RWPE1 (cell line): ENCODE results near the gene SLC25A21.

Experiments
- CTCF ChIA-PET: fragments of 350-600 bp; sonication (Branson Sonifier 250); formaldehyde crosslinking; extraction: SDS; loops from one replicate; lab custom pipeline; 2021; lab: Yijun Ruan, JAX
- POLR2A ChIA-PET: fragments of 400-600 bp; formaldehyde crosslinking; extraction: SDS; loops from one replicate; lab custom pipeline; 2020; ENCODE audit warnings: antibody characterized with exemption; ENCODE audit not compliant: low non-redundant PET; lab: Yijun Ruan, JAX
- DNase-seq: peaks from one replicate; pipeline ENCODE4 v3.0.0; 2012; ENCODE audit warnings: low spot score
- H3K27ac ChIP-seq: fragments of 450-650 bp; 2 replicates; pipeline ENCODE4 v1.5.1; 2017
- CTCF ChIP-seq: fragments of 450-650 bp; conservative IDR thresholded peaks from 2 replicates; pipeline ENCODE4 v1.5.1; 2017; ENCODE audit warnings: low read depth, mild to moderate bottlenecking

SLC25A21 gene

GRCh38 chr14:37088356-37089215 is 83.8 kb downstream of the SLC25A21 start:
- TF ChIP-seq CTCF: no peak
- POLR2A ChIA-PET: no interaction called here
- CTCF ChIA-PET: no interaction called here
- no peak for DNase-seq
- no peak overlapping the region for H3K27ac ChIP-seq

GRCh38 chr14:37087520-37087919 is 84.9 kb downstream of the SLC25A21 start:
- ChIA-PET POLR2A (no interaction called here), CTCF (no interaction called here)
- no peak for DNase-seq
- no peak overlapping the region for H3K27ac ChIP-seq
- TF ChIP-seq CTCF: no peak

DNA sequence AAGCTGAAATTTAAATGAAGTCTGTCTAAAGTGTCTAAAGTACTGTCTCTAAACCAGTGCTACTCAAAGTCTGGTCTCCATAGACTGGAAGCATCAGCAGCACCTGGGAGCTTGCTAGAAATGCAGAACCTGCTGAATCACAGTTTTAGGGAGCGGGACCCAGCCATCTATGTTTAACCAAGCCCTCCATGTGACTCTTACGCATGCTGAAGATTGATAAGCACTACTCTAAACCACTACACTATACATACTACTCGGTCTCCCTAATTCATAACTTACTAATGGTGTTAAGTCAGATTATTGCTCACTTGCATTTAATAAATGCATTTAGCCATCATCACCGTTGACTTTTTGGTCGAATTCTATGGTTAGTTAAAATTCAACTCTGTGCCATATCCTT is 88.8 kb downstream of the SLC25A21 start:
- no peak for DNase-seq
- CTCF ChIA-PET: no interaction called here
- H3K27ac ChIP-seq: no peak overlapping the region
- TF ChIP-seq CTCF: no peak
- POLR2A ChIA-PET: no interaction called here

DNA sequence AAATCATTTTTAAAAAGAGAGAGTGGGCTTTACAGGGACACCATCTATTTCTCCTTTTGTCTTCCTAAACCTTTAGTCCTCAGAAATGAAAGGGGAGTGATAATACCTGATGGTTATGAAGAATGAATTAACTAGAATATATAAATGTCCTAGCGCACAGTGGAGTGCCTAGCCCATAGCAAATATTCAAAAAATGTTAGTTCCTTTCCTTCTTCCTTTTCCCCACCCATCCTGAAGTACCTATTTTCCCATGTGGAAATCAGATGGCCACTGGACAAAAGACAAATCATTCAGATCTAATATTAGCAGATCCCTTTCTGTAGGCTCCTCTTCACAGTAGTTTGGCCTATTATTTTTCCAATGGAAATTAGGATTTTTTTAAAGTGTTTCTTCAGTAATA is 90.0 kb downstream of the SLC25A21 start:
- ChIA-PET CTCF (no interaction called here), POLR2A (no interaction called here)
- no peak for DNase-seq
- no peak for TF ChIP-seq CTCF
- H3K27ac ChIP-seq: no peak overlapping the region

DNA sequence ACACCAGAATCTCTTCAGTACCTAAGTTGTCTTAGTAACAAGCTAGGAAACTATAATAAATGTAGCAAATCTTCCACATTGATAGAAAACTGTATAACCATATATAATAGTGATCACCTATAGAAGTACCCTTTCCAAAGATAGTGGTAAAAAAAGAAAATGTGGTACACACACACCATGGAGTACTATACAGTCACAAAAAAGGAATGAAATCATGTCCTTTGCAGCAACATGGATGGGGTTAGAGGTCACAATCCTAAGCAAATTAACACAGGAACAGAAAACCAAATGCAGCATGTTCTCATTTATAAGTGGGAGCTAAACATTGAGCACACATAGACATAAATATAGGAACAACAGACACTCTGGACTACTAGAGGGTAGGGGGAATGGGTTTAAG is 90.5 kb downstream of the SLC25A21 start:
- ChIA-PET POLR2A (no interaction called here), CTCF (no interaction called here)
- DNase-seq: no peak
- no peak for TF ChIP-seq CTCF
- H3K27ac ChIP-seq: no peak overlapping the region

- peak; percentile 64 for DNase-seq
- ChIA-PET CTCF (no interaction called here), POLR2A (no interaction called here)
- no peak overlapping the region for H3K27ac ChIP-seq
- no peak for TF ChIP-seq CTCF
Observed at GRCh38 chr14:37081218-37081617, 91.2 kb downstream of the SLC25A21 start.
